ENCODE measurements around the gene PFDN4.

Gene PFDN4

GRCh38 chr20:54168961-54169862, 38.7 kb upstream of the PFDN4 start:
- TF ChIP-seq CTCF (IDR thresholded peaks at IDR 0.05; ENCODE audit: borderline replicate concordance, insufficient read depth, low read depth, low read length): no peak
- H3K4me3 ChIP-seq (ENCODE audit: low read depth, low read length): no peak overlapping the region

GRCh38 chr20:54170026-54170471, 37.8 kb upstream of the PFDN4 start:
- no peak for TF ChIP-seq CTCF (IDR thresholded peaks at IDR 0.05; ENCODE audit: borderline replicate concordance, insufficient read depth, low read depth, low read length)
- no peak overlapping the region for H3K4me3 ChIP-seq (ENCODE audit: low read depth, low read length)

- H3K4me3 ChIP-seq (ENCODE audit: low read depth, low read length): no peak overlapping the region
- TF ChIP-seq CTCF (IDR thresholded peaks at IDR 0.05; ENCODE audit: borderline replicate concordance, insufficient read depth, low read depth, low read length): no peak
These were observed 36.9 kb upstream of the PFDN4 start for GRCh38 chr20:54170963-54171362.

GRCh38 chr20:54172532-54172855, 35.4 kb upstream of the PFDN4 start:
- H3K4me3 ChIP-seq (ENCODE audit: low read depth, low read length): no peak overlapping the region
- no peak for TF ChIP-seq CTCF (IDR thresholded peaks at IDR 0.05; ENCODE audit: borderline replicate concordance, insufficient read depth, low read depth, low read length)

GRCh38 chr20:54172856-54173652, 34.8 kb upstream of the PFDN4 start:
- no peak for TF ChIP-seq CTCF (IDR thresholded peaks at IDR 0.05; ENCODE audit: borderline replicate concordance, insufficient read depth, low read depth, low read length)
- no peak overlapping the region for H3K4me3 ChIP-seq (ENCODE audit: low read depth, low read length)

- no peak within 1 kb of the TSS for H3K4me3 ChIP-seq (ENCODE audit: low read depth, low read length)
- TF ChIP-seq CTCF (IDR thresholded peaks at IDR 0.05; ENCODE audit: borderline replicate concordance, insufficient read depth, low read depth, low read length): no peak
These were observed 34.0 kb upstream of the PFDN4 start, which contains the start of gene CYP24A1 for GRCh38 chr20:54173653-54174456. Gene CYP24A1 (minus strand): TSS chr20:54173986. CDS start chr20:54173579, 407 bp downstream.

Measured in GM12875 (cell line).